Naive B cell (primary cell): ENCODE measurements around the gene NOG. TPM values are rescaled to one million over a fixed set of nuclear protein-coding genes. Genes with fewer than 3 reads are reported as not detected.

Experiments
- ATAC-seq, 2 donors: fragments of 150-1000 bp; cut with Tn5 transposase; 2 replicates each; pipeline ENCODE4 v1.10.0; 2021; ENCODE audit warnings: low read depth in 2 of 2, mild to moderate bottlenecking in 2 of 2, moderate library complexity in 2 of 2
- DNase-seq: peaks from one replicate; pipeline ENCODE4 v3.0.0; 2022
- H3K27ac Mint-ChIP-seq, 6 donors: one replicate each; pipeline ENCODE4 v1.8.0; 2020 to 2022; ENCODE audit warnings: mild to moderate bottlenecking in 6 of 6, mixed read lengths in 6 of 6, moderate library complexity in 5 of 6, inconsistent platforms in 2 of 6
- H3K27me3 Mint-ChIP-seq, 3 donors: one replicate each; pipeline ENCODE4 v1.8.0; 2021 to 2022; ENCODE audit warnings: mixed read lengths in 3 of 3, mild to moderate bottlenecking in 1 of 3
- H3K36me3 Mint-ChIP-seq, 2 donors: one replicate each; pipeline ENCODE4 v1.8.0; 2020 to 2022; ENCODE audit warnings: mixed read lengths in 2 of 2, inconsistent platforms in 1 of 2, mild to moderate bottlenecking in 1 of 2
- H3K4me1 Mint-ChIP-seq, 3 donors: one replicate each; pipeline ENCODE4 v1.8.0; 2020 to 2022; ENCODE audit warnings: mixed read lengths in 3 of 3, inconsistent platforms in 1 of 3, mild to moderate bottlenecking in 1 of 3, moderate library complexity in 1 of 3
- H3K4me3 Mint-ChIP-seq, 8 donors: one replicate each; pipeline ENCODE4 v1.8.0; 2020 to 2022; ENCODE audit warnings: mild to moderate bottlenecking in 8 of 8, mixed read lengths in 8 of 8, moderate library complexity in 8 of 8, inconsistent platforms in 2 of 8
- H3K9me3 Mint-ChIP-seq, 7 donors: one replicate each; pipeline ENCODE4 v1.8.0; 2020 to 2022; ENCODE audit warnings: mixed read lengths in 7 of 7, mild to moderate bottlenecking in 5 of 7, inconsistent platforms in 2 of 7, moderate library complexity in 1 of 7
- polyA plus RNA-seq, 6 donors: library from polyadenylated mRNA; unstranded; fragments of 300-500 nt; fragmentation: Illumina TruSeq; gene quantifications; one replicate each; pipeline ENCODE4 v1.2.3, GENCODE V29; 2021; ENCODE audit warnings: low read depth in 6 of 6

Gene NOG
- polyA plus RNA-seq, 6 donors from 2014 or later: 0.16 to 0.17 TPM; not detected in 4

DNA sequence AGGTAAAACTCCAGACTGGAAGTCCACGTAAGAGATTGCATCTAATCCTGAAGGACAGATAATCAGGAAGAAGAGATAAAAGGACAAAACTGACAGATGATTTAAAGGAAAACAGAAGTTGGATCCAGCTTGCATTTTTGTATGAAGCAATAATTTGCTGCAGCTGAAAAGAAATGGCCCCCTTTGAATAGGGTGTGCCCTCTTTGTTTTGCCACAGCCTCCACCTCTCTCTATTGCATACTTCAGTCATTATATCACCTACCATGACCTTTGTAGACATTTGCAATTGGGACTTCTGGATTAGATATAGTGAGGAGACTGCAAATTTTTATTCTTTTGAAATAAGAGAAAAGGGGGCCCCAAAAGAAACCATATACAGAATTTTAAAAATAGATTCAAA, 8.1 kb downstream of the NOG start:
- Mint-ChIP-seq H3K36me3 (no peaks in the 10 kb centered on the region), H3K27ac (no peak overlapping the region), H3K9me3 (no peaks in the 10 kb centered on the region), H3K4me1 (peaks cover 6 to 20% (median 16%) of the 10 kb centered on the region in 3 donors), H3K4me3 (no peak overlapping the region), H3K27me3 (peaks cover 44 to 71% (median 59%) of the 10 kb centered on the region in 3 donors)
- DNase-seq: no peak
- no peak for ATAC-seq

DNA sequence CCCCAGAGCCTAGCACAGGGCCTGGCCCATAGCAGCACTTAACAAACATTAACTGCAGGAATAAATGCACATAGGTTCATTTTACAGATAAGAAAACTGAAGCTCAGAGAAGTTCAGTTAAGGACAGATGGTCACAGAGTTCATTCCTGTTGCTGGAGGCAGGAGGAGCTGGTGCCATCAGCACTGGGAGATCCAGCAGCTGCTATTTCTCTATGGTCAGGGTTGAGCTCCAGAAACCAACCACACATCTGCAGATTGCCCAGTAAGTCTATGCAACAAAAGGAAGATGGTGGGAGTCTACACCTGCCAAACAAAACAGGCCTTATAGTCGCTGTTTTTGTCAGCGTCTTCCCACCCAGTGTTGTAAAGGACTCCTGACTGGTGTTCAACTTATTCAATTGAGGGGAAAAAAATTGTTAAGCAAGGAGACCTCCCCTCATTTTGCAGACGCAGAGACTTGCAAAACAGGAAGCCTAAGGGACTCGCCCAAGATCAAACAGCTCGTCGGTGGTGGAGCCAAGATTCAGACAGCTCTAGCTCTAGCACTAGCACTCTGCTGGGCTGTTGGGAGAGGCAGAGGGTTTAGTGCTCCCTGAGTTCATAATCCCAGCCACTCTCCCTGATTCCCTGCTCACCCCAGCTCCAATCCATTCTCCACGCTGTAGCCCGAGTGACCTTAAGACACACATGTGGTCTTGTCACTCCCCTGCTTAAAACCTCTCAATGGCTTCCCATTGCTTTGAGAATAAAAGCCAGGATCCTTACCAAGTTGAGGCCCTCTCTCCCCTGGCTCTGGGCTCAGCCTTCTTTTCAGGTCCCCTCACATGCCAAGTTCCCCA, 9.0 kb downstream of the NOG start:
- Mint-ChIP-seq H3K4me1 (peaks cover 0 to 11% (median 9%) of the 10 kb centered on the region in 3 donors), H3K27me3 (peaks cover 38 to 63% (median 50%) of the 10 kb centered on the region in 3 donors), H3K27ac (no peak overlapping the region), H3K4me3 (no peak overlapping the region), H3K36me3 (no peaks in the 10 kb centered on the region), H3K9me3 (no peaks in the 10 kb centered on the region)
- no peak for DNase-seq
- ATAC-seq: no peak

DNA sequence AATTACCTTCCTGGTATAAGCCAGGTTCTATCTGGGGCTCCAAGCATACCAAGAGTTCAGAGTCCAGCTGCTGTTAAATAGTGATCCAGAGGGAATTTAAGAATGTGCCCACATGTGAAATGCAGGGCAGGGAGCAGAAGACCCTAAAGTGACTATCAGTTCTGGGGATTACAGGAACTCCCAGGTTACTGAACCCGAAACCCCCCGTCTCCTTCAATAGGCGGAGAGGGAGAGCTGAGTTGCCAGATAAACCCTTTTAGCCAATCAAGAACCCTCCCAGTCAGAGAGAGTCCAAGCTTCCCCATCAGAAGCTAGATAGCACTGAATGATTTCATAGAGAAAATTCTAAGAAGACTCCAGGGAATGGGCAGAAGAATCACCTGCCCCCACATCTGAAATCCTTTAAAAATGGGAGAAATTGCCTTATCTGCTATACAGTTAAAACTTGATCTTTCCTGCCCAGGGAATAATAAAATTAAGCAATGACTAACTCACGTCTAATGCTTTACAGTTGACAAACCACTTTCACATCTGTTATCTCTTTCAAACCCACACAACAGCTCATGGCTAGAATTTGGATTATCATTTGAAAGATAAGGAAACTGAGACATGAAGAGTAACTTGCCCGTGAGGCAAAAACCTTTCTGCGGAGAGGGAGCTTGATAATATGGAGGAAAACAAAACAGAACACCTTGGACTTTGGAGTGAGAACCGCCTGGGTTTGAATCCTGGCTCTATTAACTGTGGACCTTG, 10.2 kb downstream of the NOG start:
- DNase-seq: no peak
- Mint-ChIP-seq H3K27me3 (peaks cover 30 to 54% (median 39%) of the 10 kb centered on the region in 3 donors), H3K4me1 (peaks cover 0 to 4% (median 1%) of the 10 kb centered on the region in 3 donors), H3K4me3 (no peak overlapping the region), H3K36me3 (no peaks in the 10 kb centered on the region), H3K9me3 (no peaks in the 10 kb centered on the region), H3K27ac (no peak overlapping the region)
- no peak for ATAC-seq

GRCh38 chr17:56604691-56605290, 11.3 kb downstream of the NOG start:
- Mint-ChIP-seq H3K27me3 (peaks cover 24 to 44% (median 28%) of the 10 kb centered on the region in 3 donors), H3K9me3 (no peaks in the 10 kb centered on the region), H3K27ac (no peak overlapping the region), H3K36me3 (no peaks in the 10 kb centered on the region), H3K4me3 (no peak overlapping the region), H3K4me1 (no peaks in the 10 kb centered on the region)
- no peak for DNase-seq
- no peak for ATAC-seq

GRCh38 chr17:56608944-56609343, 15.4 kb downstream of the NOG start:
- Mint-ChIP-seq H3K9me3 (no peaks in the 10 kb centered on the region), H3K4me1 (no peaks in the 10 kb centered on the region), H3K27me3 (peaks cover 17 to 20% (median 19%) of the 10 kb centered on the region in 3 donors), H3K36me3 (no peaks in the 10 kb centered on the region), H3K27ac (peak overlapping the region in 1 of 6 donors; percentile 7), H3K4me3 (no peak overlapping the region)
- no peak for ATAC-seq
- DNase-seq: no peak

DNA sequence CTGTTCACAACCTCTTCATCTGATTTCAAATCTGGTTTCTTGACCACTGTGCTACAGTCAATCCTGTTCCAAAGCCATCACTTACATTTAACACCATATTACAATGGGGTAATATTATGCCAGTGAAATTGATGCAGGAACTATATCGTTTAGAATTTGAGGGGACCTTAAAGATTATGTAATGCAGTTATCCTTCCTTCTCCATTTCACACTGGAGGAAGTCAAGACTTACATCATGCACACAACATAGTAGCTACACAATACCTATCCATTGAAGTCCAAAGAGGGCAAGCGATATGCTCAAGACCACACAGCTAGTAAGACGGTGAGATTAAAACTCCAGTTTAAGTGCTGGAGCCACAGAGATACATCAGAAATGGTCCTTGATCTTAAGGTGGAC, 16.8 kb downstream of the NOG start:
- H3K27ac Mint-ChIP-seq: no peak overlapping the region
- no peaks in the 10 kb centered on the region for H3K9me3 Mint-ChIP-seq
- H3K4me3 Mint-ChIP-seq: no peak overlapping the region
- H3K36me3 Mint-ChIP-seq: no peaks in the 10 kb centered on the region
- ATAC-seq (no peak), DNase-seq (no peak)
- no peaks in the 10 kb centered on the region for H3K4me1 Mint-ChIP-seq
- H3K27me3 Mint-ChIP-seq: peaks cover 8 to 14% (median 9%) of the 10 kb centered on the region in 3 donors

DNA sequence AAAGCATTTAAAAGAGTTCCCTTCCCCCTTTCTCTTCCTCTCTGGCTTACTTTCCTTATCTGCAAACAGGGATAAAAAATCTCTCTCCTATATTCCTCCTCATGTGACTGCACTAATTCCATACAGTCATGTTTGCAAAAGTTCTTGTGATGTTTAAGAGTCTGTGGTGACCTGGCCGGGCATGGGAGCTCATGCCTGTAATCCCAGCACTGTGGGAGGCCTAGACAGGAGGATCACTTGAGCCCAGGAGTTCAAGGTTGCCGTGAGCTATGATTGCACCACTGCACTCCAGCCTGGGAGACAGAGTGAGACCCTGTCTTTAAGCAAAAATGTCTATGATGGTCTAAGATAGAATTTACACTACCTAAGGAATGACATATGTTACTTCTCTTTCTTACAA, 19.6 kb downstream of the NOG start:
- ATAC-seq: no peak
- no peak for DNase-seq
- H3K4me1 Mint-ChIP-seq: no peaks in the 10 kb centered on the region
- H3K9me3 Mint-ChIP-seq: no peaks in the 10 kb centered on the region
- no peak overlapping the region for H3K27ac Mint-ChIP-seq
- H3K36me3 Mint-ChIP-seq: no peaks in the 10 kb centered on the region
- peaks cover 0 to 9% (median 0%) of the 10 kb centered on the region in 3 donors for H3K27me3 Mint-ChIP-seq
- no peak overlapping the region for H3K4me3 Mint-ChIP-seq

GRCh38 chr17:56614522-56614921, 21.0 kb downstream of the NOG start:
- Mint-ChIP-seq H3K4me1 (no peaks in the 10 kb centered on the region), H3K9me3 (no peaks in the 10 kb centered on the region), H3K27ac (no peak overlapping the region), H3K4me3 (no peak overlapping the region), H3K36me3 (no peaks in the 10 kb centered on the region), H3K27me3 (peaks cover 0 to 4% (median 0%) of the 10 kb centered on the region in 3 donors)
- ATAC-seq (no peak), DNase-seq (no peak)

DNA sequence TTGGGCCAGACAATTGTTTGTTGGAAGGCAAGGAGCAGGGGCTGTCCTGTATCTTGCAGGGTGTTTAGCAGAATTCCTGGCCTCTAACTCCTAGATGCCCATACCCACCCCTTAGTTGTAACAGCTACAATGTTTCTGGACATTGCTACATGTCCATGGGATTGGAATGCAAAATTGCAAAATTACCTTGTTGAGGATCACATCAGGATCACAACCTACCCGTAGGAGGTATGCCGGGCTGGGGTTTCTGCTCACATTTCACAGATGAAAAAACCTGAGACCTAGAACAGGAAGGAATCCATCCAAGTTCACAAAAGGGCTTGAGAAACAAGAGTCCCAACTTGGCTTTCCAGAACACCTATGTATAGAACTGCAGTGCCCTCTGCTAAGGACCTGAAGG, 22.7 kb downstream of the NOG start:
- H3K9me3 Mint-ChIP-seq: no peaks in the 10 kb centered on the region
- DNase-seq (no peak), ATAC-seq (no peak)
- H3K27ac Mint-ChIP-seq: no peak overlapping the region
- no peaks in the 10 kb centered on the region for H3K36me3 Mint-ChIP-seq
- H3K27me3 Mint-ChIP-seq: peaks cover 0 to 4% (median 0%) of the 10 kb centered on the region in 3 donors
- H3K4me3 Mint-ChIP-seq: no peak overlapping the region
- H3K4me1 Mint-ChIP-seq: no peaks in the 10 kb centered on the region

GRCh38 chr17:56623383-56623782, 29.9 kb downstream of the NOG start:
- Mint-ChIP-seq H3K36me3 (no peaks in the 10 kb centered on the region), H3K27ac (peak overlapping the region in 1 of 6 donors; percentile 6), H3K4me3 (no peak overlapping the region), H3K4me1 (no peaks in the 10 kb centered on the region), H3K27me3 (peaks cover 0 to 7% (median 0%) of the 10 kb centered on the region in 3 donors), H3K9me3 (no peaks in the 10 kb centered on the region)
- no peak for DNase-seq
- ATAC-seq: no peak

- H3K4me3 Mint-ChIP-seq: no peak overlapping the region
- ATAC-seq (no peak), DNase-seq (no peak)
- no peaks in the 10 kb centered on the region for H3K36me3 Mint-ChIP-seq
- no peaks in the 10 kb centered on the region for H3K4me1 Mint-ChIP-seq
- no peak overlapping the region for H3K27ac Mint-ChIP-seq
- H3K27me3 Mint-ChIP-seq: peaks cover 0 to 7% (median 0%) of the 10 kb centered on the region in 3 donors
- no peaks in the 10 kb centered on the region for H3K9me3 Mint-ChIP-seq
These were observed 30.8 kb downstream of the NOG start for GRCh38 chr17:56624309-56624708.

DNA sequence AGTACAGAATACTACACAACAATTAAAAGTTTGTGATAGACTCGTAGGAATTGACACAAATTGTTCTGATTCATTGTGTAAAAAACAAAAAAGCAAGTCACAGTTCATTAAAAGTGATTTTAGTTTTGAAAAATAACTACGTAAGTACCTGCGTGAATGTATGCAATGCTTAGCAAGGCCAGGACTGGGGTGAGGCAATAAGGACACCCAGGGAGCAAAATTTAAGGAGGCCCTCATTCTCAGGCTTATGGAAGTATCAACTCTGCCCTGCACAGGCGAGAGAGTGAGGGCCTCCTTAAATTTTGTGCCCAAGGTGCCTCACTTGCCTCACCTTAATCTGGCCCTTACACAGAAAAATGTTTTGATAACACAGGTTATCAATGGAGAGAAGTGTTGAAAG, 31.4 kb downstream of the NOG start:
- DNase-seq (no peak), ATAC-seq (no peak)
- H3K27me3 Mint-ChIP-seq: peaks cover 0 to 11% (median 0%) of the 10 kb centered on the region in 3 donors
- H3K4me1 Mint-ChIP-seq: no peaks in the 10 kb centered on the region
- H3K27ac Mint-ChIP-seq: no peak overlapping the region
- H3K9me3 Mint-ChIP-seq: no peaks in the 10 kb centered on the region
- no peak overlapping the region for H3K4me3 Mint-ChIP-seq
- no peaks in the 10 kb centered on the region for H3K36me3 Mint-ChIP-seq

GRCh38 chr17:56629531-56630075, 36.1 kb downstream of the NOG start:
- DNase-seq (no peak), ATAC-seq (no peak)
- H3K4me3 Mint-ChIP-seq: no peak overlapping the region
- H3K36me3 Mint-ChIP-seq: no peaks in the 10 kb centered on the region
- H3K9me3 Mint-ChIP-seq: no peaks in the 10 kb centered on the region
- H3K27me3 Mint-ChIP-seq: peaks cover 0 to 8% (median 0%) of the 10 kb centered on the region in 3 donors
- no peak overlapping the region for H3K27ac Mint-ChIP-seq
- H3K4me1 Mint-ChIP-seq: no peaks in the 10 kb centered on the region
